Measurements from ENCODE around the gene PRKN.

GRCh38 chr6:162543221-162543620 lies 184.3 kb downstream of the PRKN start:
- TF ChIP-seq CTCF (IDR thresholded peaks at IDR 0.05; ENCODE audit: insufficient read depth, low read depth, low read length) = no peak
- TF ChIP-seq EZH2 (IDR thresholded peaks at IDR 0.05; ENCODE audit: insufficient read depth, low read length) = no peak
